NCI-H2171 treated with DMSO at 0.1 percent for 48 hours (cell line): Measurements from ENCODE around the gene TCERG1L.

Source experiments
- DNase-seq: peaks from one replicate; lab custom pipeline; 2025; lab: John Stamatoyannopoulos, UW

The TCERG1L gene

GRCh38 chr10:131207176-131207575, 104.3 kb downstream of the TCERG1L start:
- no peak for DNase-seq

GRCh38 chr10:131206111-131206995, 105.2 kb downstream of the TCERG1L start:
- no peak for DNase-seq

GRCh38 chr10:131205556-131205955, 106.0 kb downstream of the TCERG1L start:
- DNase-seq = no peak

GRCh38 chr10:131204406-131205152, 106.9 kb downstream of the TCERG1L start:
- DNase-seq = no peak

- no peak for DNase-seq
These were observed 107.8 kb downstream of the TCERG1L start for GRCh38 chr10:131203456-131204357.

- DNase-seq = no peak
These were observed 108.5 kb downstream of the TCERG1L start for GRCh38 chr10:131202990-131203389.

- no peak for DNase-seq
These were observed 109.6 kb downstream of the TCERG1L start for GRCh38 chr10:131201741-131202515.

- no peak for DNase-seq
These were observed 110.6 kb downstream of the TCERG1L start for GRCh38 chr10:131200856-131201470.

GRCh38 chr10:131199646-131200045, 111.9 kb downstream of the TCERG1L start:
- no peak for DNase-seq

- DNase-seq = no peak
These were observed 112.7 kb downstream of the TCERG1L start for GRCh38 chr10:131198843-131199242.

- no peak for DNase-seq
These were observed 113.1 kb downstream of the TCERG1L start for GRCh38 chr10:131198401-131198800.

- no peak for DNase-seq
These were observed 115.2 kb downstream of the TCERG1L start for GRCh38 chr10:131196176-131196885.

- DNase-seq = no peak
These were observed 115.9 kb downstream of the TCERG1L start for GRCh38 chr10:131195558-131196159.

- DNase-seq = no peak
These were observed 116.4 kb downstream of the TCERG1L start for GRCh38 chr10:131195116-131195515.

GRCh38 chr10:131193923-131194322, 117.6 kb downstream of the TCERG1L start:
- DNase-seq = no peak

GRCh38 chr10:131188494-131188893, 123.0 kb downstream of the TCERG1L start:
- DNase-seq = no peak

- no peak for DNase-seq
These were observed 123.6 kb downstream of the TCERG1L start for GRCh38 chr10:131187926-131188325.

- no peak for DNase-seq
These were observed 124.2 kb downstream of the TCERG1L start for GRCh38 chr10:131187274-131187673.

- DNase-seq = no peak
These were observed 124.8 kb downstream of the TCERG1L start for GRCh38 chr10:131186547-131187253.
